Cerebellar nuclear complex (tissue), 1 donor: ENCODE data around the gene RIPOR3.

Experiments
- DNase-seq, 2 experiments: peaks; one replicate each; lab custom pipeline; 2025; lab: John Stamatoyannopoulos, UW

The RIPOR3 gene, protein sequence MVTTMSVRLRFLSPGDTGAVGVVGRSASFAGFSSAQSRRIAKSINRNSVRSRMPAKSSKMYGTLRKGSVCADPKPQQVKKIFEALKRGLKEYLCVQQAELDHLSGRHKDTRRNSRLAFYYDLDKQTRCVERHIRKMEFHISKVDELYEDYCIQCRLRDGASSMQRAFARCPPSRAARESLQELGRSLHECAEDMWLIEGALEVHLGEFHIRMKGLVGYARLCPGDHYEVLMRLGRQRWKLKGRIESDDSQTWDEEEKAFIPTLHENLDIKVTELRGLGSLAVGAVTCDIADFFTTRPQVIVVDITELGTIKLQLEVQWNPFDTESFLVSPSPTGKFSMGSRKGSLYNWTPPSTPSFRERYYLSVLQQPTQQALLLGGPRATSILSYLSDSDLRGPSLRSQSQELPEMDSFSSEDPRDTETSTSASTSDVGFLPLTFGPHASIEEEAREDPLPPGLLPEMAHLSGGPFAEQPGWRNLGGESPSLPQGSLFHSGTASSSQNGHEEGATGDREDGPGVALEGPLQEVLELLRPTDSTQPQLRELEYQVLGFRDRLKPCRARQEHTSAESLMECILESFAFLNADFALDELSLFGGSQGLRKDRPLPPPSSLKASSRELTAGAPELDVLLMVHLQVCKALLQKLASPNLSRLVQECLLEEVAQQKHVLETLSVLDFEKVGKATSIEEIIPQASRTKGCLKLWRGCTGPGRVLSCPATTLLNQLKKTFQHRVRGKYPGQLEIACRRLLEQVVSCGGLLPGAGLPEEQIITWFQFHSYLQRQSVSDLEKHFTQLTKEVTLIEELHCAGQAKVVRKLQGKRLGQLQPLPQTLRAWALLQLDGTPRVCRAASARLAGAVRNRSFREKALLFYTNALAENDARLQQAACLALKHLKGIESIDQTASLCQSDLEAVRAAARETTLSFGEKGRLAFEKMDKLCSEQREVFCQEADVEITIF

GRCh38 chr20:50690650-50691572 lies at the start of gene RIPOR3:
TSS of gene RIPOR3 (minus strand) at chr20:50691542. CDS start at chr20:50691128, 414 bp downstream.
- DNase-seq, result no peak

GRCh38 chr20:50737352-50737751 lies 46.0 kb upstream of the RIPOR3 start:
- DNase-seq, result no peak

DNA sequence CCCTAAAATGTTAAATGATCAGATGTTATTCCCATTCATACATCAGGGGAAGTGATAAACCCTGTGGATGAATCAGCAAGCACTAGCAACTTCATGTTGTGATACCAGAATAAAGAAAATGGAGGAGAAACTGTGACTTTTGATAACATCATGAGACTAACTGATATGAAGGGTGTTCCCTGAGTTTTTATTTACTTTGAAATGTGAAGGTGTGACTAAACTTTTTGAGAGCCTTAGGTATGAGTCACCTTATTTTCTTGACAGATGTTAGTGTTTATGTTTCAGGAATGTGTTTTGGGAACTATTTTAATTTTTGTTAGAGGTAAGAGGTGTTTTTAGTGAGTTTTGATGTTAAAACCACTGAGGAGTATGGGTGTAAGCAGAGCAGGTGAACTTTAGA lies 44.5 kb upstream of the RIPOR3 start:
- DNase-seq, result no peak

GRCh38 chr20:50734730-50735679 lies 43.7 kb upstream of the RIPOR3 start:
- no peak for DNase-seq

DNA sequence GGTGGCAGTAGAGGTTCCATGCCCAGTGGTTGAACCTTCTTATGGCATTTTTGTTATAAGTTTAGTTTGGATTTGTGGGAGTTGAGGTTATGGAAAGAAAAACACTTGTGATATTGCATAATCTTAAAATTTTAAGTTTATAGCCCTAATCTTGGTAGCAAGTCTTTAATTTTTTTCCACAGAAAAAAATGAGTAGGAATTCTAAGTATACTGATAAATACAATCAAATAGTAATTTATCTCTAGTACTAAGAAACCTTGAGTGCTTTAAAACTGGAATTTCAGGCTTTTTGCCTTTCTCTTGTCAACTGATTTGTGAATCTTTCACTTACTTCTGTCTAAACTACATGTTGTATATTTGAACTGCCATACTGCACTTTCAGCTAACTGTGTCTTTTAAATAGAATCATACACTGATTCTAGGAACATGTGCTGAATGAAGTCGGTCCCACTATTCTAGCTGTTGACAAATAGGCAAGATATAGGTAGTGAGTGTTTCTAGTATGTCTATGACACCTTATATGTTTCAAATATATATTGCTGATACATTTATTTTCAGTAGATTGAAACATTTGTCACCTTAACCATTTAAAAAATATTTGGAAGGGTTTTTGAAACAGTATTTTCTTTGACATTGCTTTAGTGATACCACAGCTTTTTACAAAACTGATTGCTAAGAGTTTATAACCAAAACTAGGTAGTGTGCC lies 42.5 kb upstream of the RIPOR3 start:
- DNase-seq, result no peak

DNA sequence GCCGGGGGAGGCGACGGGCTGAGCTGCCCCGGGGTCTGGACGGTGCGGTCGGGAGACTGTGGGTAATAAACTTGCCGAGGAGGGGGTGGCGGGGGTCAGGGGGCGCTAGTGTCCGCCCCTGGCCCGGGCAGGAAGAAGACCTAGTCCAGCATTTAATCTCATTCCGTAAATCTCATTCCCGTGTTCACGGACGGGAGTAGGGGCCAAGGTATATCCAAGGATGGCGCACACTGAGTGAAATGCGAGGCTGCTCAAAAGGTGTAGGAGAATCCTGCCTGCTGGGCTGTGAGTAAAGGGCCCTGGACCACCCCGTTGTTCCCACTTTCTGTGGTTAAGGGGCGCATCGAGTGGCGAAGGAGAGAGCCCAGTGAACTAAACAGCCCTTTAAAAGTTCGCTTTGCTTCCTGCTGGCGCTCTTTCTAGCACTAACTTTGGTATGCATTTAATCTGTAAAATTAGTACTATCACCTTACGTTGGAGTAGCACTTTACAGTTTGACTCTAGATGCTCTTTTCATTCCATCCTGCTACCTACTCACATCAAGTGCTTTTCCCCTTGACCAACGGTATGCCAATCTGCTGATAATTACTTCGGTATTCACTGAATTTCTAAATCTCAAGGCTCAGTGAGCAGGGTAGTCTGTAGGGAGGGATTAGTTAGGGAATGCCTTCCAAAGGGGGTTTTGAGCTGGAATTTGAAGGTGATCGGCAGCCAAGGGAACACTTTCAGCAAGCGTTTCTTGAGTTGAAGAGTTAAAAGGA lies 40.8 kb upstream of the RIPOR3 start:
- no peak for DNase-seq

DNA sequence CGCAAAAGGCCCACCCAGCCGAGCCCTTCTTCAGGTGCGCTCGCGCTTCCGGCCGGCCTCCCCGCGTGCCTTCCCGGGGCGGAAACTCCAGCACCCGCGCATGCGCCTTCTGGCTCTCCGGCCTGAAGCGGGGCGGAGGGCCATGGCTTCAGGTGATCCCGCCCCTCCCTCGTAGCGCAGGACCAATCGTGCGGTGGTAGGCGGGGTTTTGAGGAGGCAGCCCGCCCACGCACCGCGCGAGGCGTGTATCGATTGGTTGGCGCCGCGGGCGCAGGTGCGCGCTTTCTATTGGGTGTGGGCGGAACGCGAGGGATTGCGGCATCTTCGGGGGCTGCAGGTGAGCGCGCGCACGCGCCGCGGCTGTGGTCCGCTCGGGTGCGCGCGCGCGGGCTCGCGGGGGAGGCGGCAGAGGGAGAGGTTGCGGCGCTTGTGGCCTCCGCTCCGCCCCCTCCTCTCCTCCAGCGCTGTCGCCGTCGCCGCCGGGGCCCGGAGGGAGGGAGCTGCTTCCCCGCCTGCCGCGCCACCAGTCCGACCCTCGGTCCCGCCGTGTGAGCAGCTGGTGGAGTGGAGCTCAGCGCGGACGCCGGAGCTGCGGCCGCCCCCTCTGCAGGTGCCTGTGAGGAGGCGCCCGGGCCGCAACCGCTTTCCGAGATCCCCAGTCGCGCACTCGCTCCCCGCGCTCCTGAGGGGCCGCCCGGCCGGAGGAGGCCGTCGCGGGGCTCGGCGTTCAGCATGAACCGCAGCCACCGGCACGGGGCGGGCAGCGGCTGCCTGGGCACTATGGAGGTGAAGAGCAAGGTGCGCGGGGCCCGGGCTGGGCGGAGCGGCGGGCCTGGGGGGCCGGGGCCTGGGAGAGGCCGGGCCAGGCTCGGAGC lies 40.0 kb upstream of the RIPOR3 start, which contains the start of gene PARD6B:
Gene PARD6B (plus strand): TSS at position 526 of the 875 bp plus-strand sequence. CDS start 207 bp downstream, at position 733.
- DNase-seq, result peak; percentile 96 to 97

- DNase-seq, result no peak
These were observed 39.4 kb upstream of the RIPOR3 start for GRCh38 chr20:50730765-50731054.

DNA sequence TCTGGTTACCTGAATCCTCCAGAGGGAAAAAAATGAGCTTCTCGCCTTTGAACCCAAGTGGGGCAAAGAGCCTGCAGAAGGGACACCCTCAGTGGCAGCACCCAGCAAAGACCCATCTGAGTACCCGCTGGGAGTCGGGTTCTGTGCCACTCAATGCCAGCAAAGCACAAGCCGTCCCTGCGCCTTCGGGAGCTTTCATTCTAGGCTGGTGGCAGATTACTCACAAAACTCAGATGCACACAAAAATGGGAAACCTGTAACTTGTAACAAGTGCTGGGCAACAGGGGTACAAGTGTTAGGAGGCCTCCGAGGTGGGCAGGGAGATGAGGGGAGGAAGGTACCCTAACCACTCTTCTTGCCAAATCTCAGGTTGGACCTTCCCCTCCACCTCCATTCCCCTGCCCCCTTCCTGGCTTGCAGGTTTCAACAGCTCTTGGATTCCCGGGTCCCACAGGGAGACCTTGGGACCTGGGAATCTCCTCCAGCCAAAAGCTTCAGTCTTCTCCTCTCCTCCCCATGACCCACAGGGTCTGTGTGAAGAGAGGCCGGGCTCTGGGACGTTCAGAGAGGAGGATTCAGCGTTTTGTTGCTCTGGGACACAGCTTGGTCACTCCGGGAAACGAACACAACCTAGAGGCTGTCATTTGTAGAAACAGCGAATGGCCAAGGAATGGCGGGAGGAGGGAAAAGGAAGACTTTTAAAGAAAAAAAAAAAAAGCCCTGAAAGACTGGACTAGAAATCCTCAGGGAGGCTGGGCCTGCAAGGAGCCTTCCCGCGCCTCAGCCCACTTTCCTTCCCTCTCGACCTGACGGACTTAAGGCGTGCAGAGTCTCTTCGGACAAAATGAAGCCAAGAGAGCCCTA lies 38.8 kb upstream of the RIPOR3 start:
- no peak for DNase-seq

GRCh38 chr20:50728981-50729874 lies 37.9 kb upstream of the RIPOR3 start:
- DNase-seq, result no peak

- no peak for DNase-seq
These were observed 37.2 kb upstream of the RIPOR3 start for GRCh38 chr20:50728486-50728980.

- DNase-seq, result no peak
These were observed 36.6 kb upstream of the RIPOR3 start for GRCh38 chr20:50727792-50728485.

DNA sequence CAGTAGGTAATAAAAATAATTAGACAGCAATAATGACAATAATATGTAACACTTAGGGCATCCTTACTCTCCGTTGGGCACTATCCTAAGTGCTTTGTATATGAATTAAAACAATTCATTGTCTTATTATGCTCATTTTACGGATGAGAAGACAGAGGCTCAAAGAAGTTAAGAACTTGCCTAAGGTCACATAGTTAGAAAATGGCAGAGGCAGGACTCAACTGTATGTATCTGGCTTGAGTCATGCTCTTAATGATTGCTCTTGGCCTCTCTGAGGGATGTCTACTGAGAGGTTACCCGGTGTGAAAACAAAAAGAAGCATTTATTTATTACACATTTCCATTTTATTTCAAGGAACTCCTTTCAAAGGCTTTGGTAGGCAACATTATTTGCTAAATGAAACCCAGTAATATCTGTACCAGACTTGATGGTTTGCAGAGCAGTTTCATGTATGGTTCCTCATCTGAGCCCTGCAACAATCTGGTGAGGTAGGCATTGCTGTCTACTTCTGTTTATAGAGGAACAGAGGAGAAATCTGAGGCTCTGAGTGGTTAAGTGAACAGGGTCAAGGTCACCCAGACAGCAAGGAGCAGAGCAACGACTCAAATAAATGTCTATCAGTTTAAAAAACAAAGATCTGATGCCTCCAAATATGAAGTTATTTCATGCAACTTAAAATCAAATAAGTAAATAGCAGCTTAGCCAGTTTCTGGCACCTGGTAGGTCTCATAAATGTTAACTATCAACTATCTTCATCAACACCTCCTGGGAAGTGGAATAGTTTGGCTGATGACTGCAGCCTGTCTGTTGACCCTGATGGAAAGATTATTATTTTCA lies 35.8 kb upstream of the RIPOR3 start:
- DNase-seq, result no peak

DNA sequence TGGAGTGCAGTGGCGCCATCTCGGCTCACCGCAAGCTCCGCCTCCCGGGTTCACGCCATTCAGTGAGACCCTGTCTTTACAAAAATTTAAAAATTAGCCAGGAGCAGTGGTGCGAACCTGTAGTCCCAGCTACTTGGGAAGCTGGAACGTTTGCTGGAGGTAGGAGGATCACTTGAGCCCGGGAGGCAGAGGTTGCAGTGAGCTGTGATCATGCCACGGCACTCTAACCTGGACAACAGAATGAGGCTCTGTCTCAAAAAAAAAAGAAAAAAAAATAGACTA lies 34.3 kb upstream of the RIPOR3 start:
- no peak for DNase-seq
